GM23338 (cell line): ENCODE results near the gene BDKRB1.

Source experiments
- EZH2 ChIP-seq: fragments of 200-600 bp; sonication (generic); IDR thresholded peaks from one replicate; pipeline ENCODE4 v1.8.0; 2017; ENCODE audit warnings: antibody characterized with exemption, mild to moderate bottlenecking, low read depth; ENCODE audit not compliant: unreplicated experiment
- TF ChIP-seq, protein P1 (sequence below), 2 experiments: fragments of 200-600 bp in 1 of 2; sonication (generic) in 1 of 2; conservative IDR thresholded peaks; 2 replicates each; pipeline versions ENCODE4 v1.5.1 to v1.6.1; 2016 to 2017; ENCODE audit warnings: antibody characterized with exemption in 2 of 2, low read depth in 2 of 2, mild to moderate bottlenecking in 2 of 2, moderate library complexity in 1 of 2

DNA sequence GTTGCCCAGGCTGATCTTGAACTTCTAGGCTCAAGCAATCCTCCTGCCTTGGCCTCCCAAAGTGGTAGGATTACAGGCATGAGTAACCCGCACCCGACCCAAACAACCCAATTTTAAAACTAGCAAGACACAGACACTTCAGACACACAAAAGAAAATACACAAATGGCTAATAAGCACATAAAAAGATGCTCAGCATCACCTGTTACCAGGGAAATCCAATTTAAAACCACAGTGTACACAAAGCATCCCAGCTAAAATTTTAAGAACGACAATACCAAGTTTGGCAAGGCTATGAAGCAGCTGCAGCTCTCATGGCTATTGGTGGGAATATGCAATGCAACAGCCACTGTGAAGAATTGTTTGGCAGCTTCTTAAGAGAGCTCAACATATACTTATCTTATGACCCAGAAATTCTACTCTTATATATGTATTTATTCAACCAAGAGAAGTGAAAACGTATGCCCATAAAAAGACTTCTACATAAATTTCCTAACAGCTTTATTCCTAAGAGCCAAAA, 42.0 kb downstream of the BDKRB1 start:
- TF ChIP-seq, protein P1, sequence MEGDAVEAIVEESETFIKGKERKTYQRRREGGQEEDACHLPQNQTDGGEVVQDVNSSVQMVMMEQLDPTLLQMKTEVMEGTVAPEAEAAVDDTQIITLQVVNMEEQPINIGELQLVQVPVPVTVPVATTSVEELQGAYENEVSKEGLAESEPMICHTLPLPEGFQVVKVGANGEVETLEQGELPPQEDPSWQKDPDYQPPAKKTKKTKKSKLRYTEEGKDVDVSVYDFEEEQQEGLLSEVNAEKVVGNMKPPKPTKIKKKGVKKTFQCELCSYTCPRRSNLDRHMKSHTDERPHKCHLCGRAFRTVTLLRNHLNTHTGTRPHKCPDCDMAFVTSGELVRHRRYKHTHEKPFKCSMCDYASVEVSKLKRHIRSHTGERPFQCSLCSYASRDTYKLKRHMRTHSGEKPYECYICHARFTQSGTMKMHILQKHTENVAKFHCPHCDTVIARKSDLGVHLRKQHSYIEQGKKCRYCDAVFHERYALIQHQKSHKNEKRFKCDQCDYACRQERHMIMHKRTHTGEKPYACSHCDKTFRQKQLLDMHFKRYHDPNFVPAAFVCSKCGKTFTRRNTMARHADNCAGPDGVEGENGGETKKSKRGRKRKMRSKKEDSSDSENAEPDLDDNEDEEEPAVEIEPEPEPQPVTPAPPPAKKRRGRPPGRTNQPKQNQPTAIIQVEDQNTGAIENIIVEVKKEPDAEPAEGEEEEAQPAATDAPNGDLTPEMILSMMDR (conservative IDR thresholded peaks at IDR 0.05; ENCODE audit: low read depth in 2 of 2) = no peak
- TF ChIP-seq EZH2 = no peak
